Tibial artery (tissue), 4 donors: ENCODE data around the gene BPTF.

Experiments
- DNase-seq, 2 donors: peaks; one replicate each; pipeline ENCODE4 v3.0.0-alpha.2; 2019
- H3K27ac ChIP-seq, 2 donors: fragments of 200-600 bp; sonication (generic) in 1 of 2; 1 replicate in 1 of 2; 2 replicates in 1 of 2; pipeline ENCODE4 v1.5.1; 2018 to 2019; ENCODE audit warnings: mild to moderate bottlenecking in 1 of 2
- H3K27me3 ChIP-seq, 2 donors: fragments of 200-600 bp; sonication (generic) in 1 of 2; one replicate each; pipeline versions ENCODE4 v1.5.1 to v1.6.0; 2016 to 2019
- H3K36me3 ChIP-seq, 3 donors: fragments of 200-600 bp; sonication (generic) in 2 of 3; one replicate each; pipeline ENCODE4 v1.5.1; 2016 to 2019; ENCODE audit warnings: mild to moderate bottlenecking in 2 of 3
- H3K4me1 ChIP-seq, 4 donors: fragments of 200-600 bp; sonication (generic) in 2 of 4; 1 replicate in 3 of 4; 2 replicates in 1 of 4; pipeline ENCODE4 v1.5.1; 2016 to 2019
- H3K4me3 ChIP-seq, 2 donors: fragments of 200-600 bp; sonication (generic) in 1 of 2; 1 replicate in 1 of 2; 2 replicates in 1 of 2; pipeline ENCODE4 v1.5.1; 2018 to 2019; ENCODE audit warnings: mild to moderate bottlenecking in 2 of 2
- H3K9me3 ChIP-seq, 3 donors: fragments of 200-600 bp; sonication (generic) in 1 of 3; one replicate each; pipeline ENCODE4 v1.5.1; 2016 to 2019
- CTCF ChIP-seq, 2 experiments: fragments of 200-600 bp in 1 of 2; fragments of 450-650 bp in 1 of 2; IDR thresholded peaks; one replicate each; pipeline ENCODE4 v1.5.1; 2017 to 2019; ENCODE audit warnings: antibody characterized with exemption in 2 of 2, mild to moderate bottlenecking in 1 of 2, moderate library complexity in 1 of 2
- intact Hi-C: fragments of 100-400 bp; cut with DNase I; formaldehyde crosslinking; loops from one replicate; pipeline ENCODE4 v1.15.0; 2023; ENCODE audit warnings: low total_unique reads

BPTF gene

GRCh38 chr17:67830440-67830839 is 5.1 kb downstream of the BPTF start:
- Histone ChIP-seq H3K36me3 (no peaks in the 10 kb centered on the region), H3K27me3 (no peaks in the 10 kb centered on the region), H3K4me1 (peaks cover 0 to 66% (median 31%) of the 10 kb centered on the region in 4 donors), H3K4me3 (no peak overlapping the region), H3K9me3 (no peaks in the 10 kb centered on the region), H3K27ac (no peak overlapping the region)
- no peak for TF ChIP-seq CTCF (IDR thresholded peaks at IDR 0.05)
- no peak for DNase-seq
- intact Hi-C loops = no loop called here

- peaks cover 0 to 74% (median 31%) of the 10 kb centered on the region in 4 donors for H3K4me1 ChIP-seq
- no peak overlapping the region for H3K4me3 ChIP-seq
- intact Hi-C loops = no loop called here
- no peaks in the 10 kb centered on the region for H3K36me3 ChIP-seq
- no peaks in the 10 kb centered on the region for H3K27me3 ChIP-seq
- no peak for DNase-seq
- H3K27ac ChIP-seq = no peak overlapping the region
- H3K9me3 ChIP-seq = no peaks in the 10 kb centered on the region
- no peak for TF ChIP-seq CTCF (IDR thresholded peaks at IDR 0.05)
Measured at GRCh38 chr17:67831268-67831667, 6.0 kb downstream of the BPTF start.

- TF ChIP-seq CTCF (IDR thresholded peaks at IDR 0.05) = no peak
- H3K4me1 ChIP-seq = peaks cover 0 to 74% (median 26%) of the 10 kb centered on the region in 4 donors
- DNase-seq = no peak
- H3K4me3 ChIP-seq = no peak overlapping the region
- no peaks in the 10 kb centered on the region for H3K36me3 ChIP-seq
- H3K27ac ChIP-seq = no peak overlapping the region
- no peaks in the 10 kb centered on the region for H3K9me3 ChIP-seq
- no peaks in the 10 kb centered on the region for H3K27me3 ChIP-seq
- intact Hi-C loops = no loop called here
Measured at GRCh38 chr17:67833134-67833533, 7.8 kb downstream of the BPTF start.

GRCh38 chr17:67833946-67834631 is 8.8 kb downstream of the BPTF start:
- no peak for DNase-seq
- H3K36me3 ChIP-seq = no peaks in the 10 kb centered on the region
- no peak overlapping the region for H3K4me3 ChIP-seq
- intact Hi-C loops = no loop called here
- no peaks in the 10 kb centered on the region for H3K27me3 ChIP-seq
- no peak for TF ChIP-seq CTCF (IDR thresholded peaks at IDR 0.05)
- H3K27ac ChIP-seq = no peak overlapping the region
- H3K4me1 ChIP-seq = peaks cover 0 to 66% (median 21%) of the 10 kb centered on the region in 4 donors
- no peaks in the 10 kb centered on the region for H3K9me3 ChIP-seq

GRCh38 chr17:67834634-67835033 is 9.3 kb downstream of the BPTF start:
- Histone ChIP-seq H3K27me3 (no peaks in the 10 kb centered on the region), H3K4me1 (peaks cover 0 to 61% (median 18%) of the 10 kb centered on the region in 4 donors), H3K27ac (no peak overlapping the region), H3K36me3 (no peaks in the 10 kb centered on the region), H3K9me3 (no peaks in the 10 kb centered on the region), H3K4me3 (no peak overlapping the region)
- intact Hi-C loops = no loop called here
- no peak for DNase-seq
- no peak for TF ChIP-seq CTCF (IDR thresholded peaks at IDR 0.05)
